HCT116 (cell line): ENCODE results near the gene NANOS2. TPM values are rescaled to one million over a fixed set of nuclear protein-coding genes. Genes with fewer than 3 reads are reported as not detected.

Experiments
- ATAC-seq: fragments of 200-7000 bp; cut with Tn5 transposase; 2 replicates; pipeline ENCODE4 v1.9.1; 2020; ENCODE audit warnings: mild to moderate bottlenecking, moderate library complexity
- BruUV-seq: library from RNA; stranded (reverse); fragments of 400-500 nt; replicated peaks from 2 replicates; lab custom pipeline; 2021; lab: Mats Ljungman, UMichigan
- CTCF ChIA-PET: fragments of 300-600 bp; sonication (Branson Sonifier 250); formaldehyde crosslinking; loops from one replicate; lab custom pipeline; 2021; ENCODE audit warnings: antibody characterized with exemption; lab: Charles Lee
- POLR2A ChIA-PET: fragments of 300-600, 350-600 bp; sonication (Branson Sonifier 250); formaldehyde crosslinking; loops from one replicate; lab custom pipeline; 2021; ENCODE audit warnings: antibody characterized with exemption; lab: Charles Lee
- RAD21 ChIA-PET, 2 experiments: fragments of 300-600 bp; sonication (Branson Sonifier 250); formaldehyde crosslinking; loops; one replicate each; lab custom pipeline; 2023; ENCODE audit warnings: low total read pairs in 2 of 2; ENCODE audit not compliant: uncharacterized antibody in 2 of 2, unreplicated experiment in 2 of 2, low non-redundant PET in 1 of 2; lab: Charles Lee
- DNase-seq: peaks from one replicate; pipeline ENCODE4 v3.0.0-alpha.2; 2010; ENCODE audit warnings: low read depth, low spot score
- H2AFZ ChIP-seq: fragments of 200-600 bp; shearing (Covaris generic), sonication (generic); 2 replicates; pipeline ENCODE4 v1.6.1; 2017; ENCODE audit warnings: low read depth, mixed run types, mixed read lengths, antibody characterized with exemption, low read length; ENCODE audit not compliant: poor library complexity, severe bottlenecking
- H3K27ac ChIP-seq: 2 replicates; pipeline ENCODE4 v1.5.1; 2012; ENCODE audit warnings: low read depth, low read length
- H3K27me3 ChIP-seq: fragments of 200-600 bp; sonication (generic); 2 replicates; pipeline ENCODE4 v1.6.1; 2016; ENCODE audit warnings: mixed run types, low read length, mixed read lengths; ENCODE audit not compliant: insufficient read depth
- H3K36me3 ChIP-seq, 2 experiments: fragments of 200-500 bp in 1 of 2; fragments of 200-600 bp in 1 of 2; sonication (Bioruptor generic) in 1 of 2; sonication (generic) in 1 of 2; 2 replicates each; pipeline versions ENCODE4 v1.5.1 to v1.6.1; 2014 to 2016; ENCODE audit warnings: low read length in 2 of 2, inconsistent platforms in 1 of 2, mixed read lengths in 1 of 2, mixed run types in 1 of 2; ENCODE audit not compliant: insufficient read depth in 2 of 2, control insufficient read depth in 1 of 2
- H3K4me1 ChIP-seq, 2 experiments: fragments of 200-600 bp in 1 of 2; sonication (generic) in 1 of 2; 2 replicates each; pipeline versions ENCODE4 v1.5.1 to v1.6.1; 2012 to 2017; ENCODE audit warnings: low read length in 2 of 2, inconsistent platforms in 1 of 2, mild to moderate bottlenecking in 1 of 2, mixed read lengths in 1 of 2, mixed run types in 1 of 2, moderate library complexity in 1 of 2; ENCODE audit not compliant: insufficient read depth in 2 of 2, control insufficient read depth in 1 of 2
- H3K4me2 ChIP-seq: fragments of 200-600 bp; sonication (generic); 2 replicates; pipeline ENCODE4 v1.6.1; 2017; ENCODE audit warnings: mixed run types, low read length, mixed read lengths
- H3K4me3 ChIP-seq, 2 experiments: fragments of 200-600 bp in 1 of 2; sonication (generic) in 1 of 2; replicated peaks in 1 of 2; 2 replicates each; pipeline ENCODE4 v1.5.1; 2011 to 2016; ENCODE audit warnings: low read length in 2 of 2, control low read depth in 1 of 2, low read depth in 1 of 2, mild to moderate bottlenecking in 1 of 2, mixed read lengths in 1 of 2, mixed run types in 1 of 2
- H3K79me2 ChIP-seq: fragments of 200-600 bp; sonication (generic); 2 replicates; pipeline ENCODE4 v1.6.1; 2017; ENCODE audit warnings: mild to moderate bottlenecking, mixed run types, low read length, moderate library complexity, mixed read lengths; ENCODE audit not compliant: insufficient read depth
- H3K9ac ChIP-seq: fragments of 200-600 bp; sonication (generic); 2 replicates; pipeline ENCODE4 v1.6.1; 2016; ENCODE audit warnings: low read length, mixed read lengths
- H3K9me2 ChIP-seq: fragments of 200-600 bp; sonication (generic), shearing (Covaris generic); 2 replicates; pipeline ENCODE4 v1.6.1; 2017; ENCODE audit warnings: mixed run types, mild to moderate bottlenecking, moderate library complexity; ENCODE audit not compliant: insufficient read depth
- H3K9me3 ChIP-seq, 2 experiments: fragments of 200-500 bp in 1 of 2; fragments of 200-600 bp in 1 of 2; sonication (Bioruptor generic) in 1 of 2; sonication (generic) in 1 of 2; 2 replicates each; pipeline ENCODE4 v1.6.1; 2014 to 2017; ENCODE audit warnings: low read length in 2 of 2, mixed read lengths in 2 of 2, inconsistent platforms in 1 of 2, low read depth in 1 of 2, mild to moderate bottlenecking in 1 of 2, mixed run types in 1 of 2, moderate library complexity in 1 of 2; ENCODE audit not compliant: control insufficient read depth in 1 of 2, insufficient read depth in 1 of 2
- H4K20me1 ChIP-seq: fragments of 200-600 bp; sonication (generic), shearing (Covaris generic); 2 replicates; pipeline ENCODE4 v1.6.1; 2017; ENCODE audit warnings: mixed run types, mild to moderate bottlenecking, moderate library complexity; ENCODE audit not compliant: insufficient read depth
- CEBPB ChIP-seq: IDR thresholded peaks from 2 replicates; pipeline ENCODE4 v1.6.1; 2012; ENCODE audit warnings: low read depth
- ELF1 ChIP-seq: IDR thresholded peaks from 2 replicates; pipeline ENCODE4 v1.6.1; 2012; ENCODE audit warnings: low read depth, borderline replicate concordance
- EZH2phosphoT487 ChIP-seq: fragments of 200-600 bp; IDR thresholded peaks from 2 replicates; pipeline ENCODE4 v1.6.1; 2018; ENCODE audit warnings: antibody characterized with exemption, borderline replicate concordance
- JUND ChIP-seq: IDR thresholded peaks from 2 replicates; pipeline ENCODE4 v1.6.1; 2012
- POLR2A ChIP-seq: IDR thresholded peaks from 2 replicates; pipeline ENCODE4 v1.7.0; 2011; ENCODE audit warnings: borderline replicate concordance; ENCODE audit not compliant: insufficient read depth, insufficient read length; ENCODE audit errors: extremely low read depth
- SP1 ChIP-seq: IDR thresholded peaks from 2 replicates; pipeline ENCODE4 v1.6.1; 2012; ENCODE audit warnings: low read depth
- SRF ChIP-seq: IDR thresholded peaks from 2 replicates; pipeline ENCODE4 v1.6.1; 2012; ENCODE audit warnings: low read depth
- YY1 ChIP-seq: IDR thresholded peaks from 2 replicates; pipeline ENCODE4 v1.6.1; 2011; ENCODE audit warnings: low read length, low read depth, moderate library complexity, mild to moderate bottlenecking; ENCODE audit not compliant: insufficient replicate concordance; ENCODE audit errors: extremely low read depth
- ZNF274 ChIP-seq: fragments of 200-500 bp; sonication (Bioruptor generic); IDR thresholded peaks from 2 replicates; pipeline ENCODE4 v1.6.1; 2014; ENCODE audit warnings: mild to moderate bottlenecking, low read depth, low read length, inconsistent platforms
- intact Hi-C: fragments of 100-400 bp; cut with micrococcal nuclease; formaldehyde crosslinking; loops from 2 replicates; pipeline ENCODE4 v1.10.0; 2022
- total RNA-seq: library from RNA; stranded (reverse); gene quantifications from one replicate; pipeline ENCODE4 v1.2.1, GENCODE V29; 2021; ENCODE audit not compliant: unreplicated experiment
- TF ChIP-seq, protein P1 (sequence below), 3 experiments: fragments of 200-600 bp in 1 of 3; sonication (generic) in 1 of 3; IDR thresholded peaks in 2 of 3; conservative IDR thresholded peaks in 1 of 3; 2 replicates each; pipeline ENCODE4 v1.5.1; 2012 to 2017; ENCODE audit warnings: low read depth in 2 of 3, low read length in 2 of 3, antibody characterized with exemption in 1 of 3, borderline replicate concordance in 1 of 3, control low read depth in 1 of 3, mild to moderate bottlenecking in 1 of 3, mixed read lengths in 1 of 3, mixed run types in 1 of 3, moderate library complexity in 1 of 3; ENCODE audit not compliant: insufficient read depth in 1 of 3
- TF ChIP-seq, protein P2 (sequence below): IDR thresholded peaks from 2 replicates; pipeline ENCODE4 v1.6.1; 2011; ENCODE audit warnings: mild to moderate bottlenecking, low read length, moderate library complexity; ENCODE audit not compliant: insufficient replicate concordance; ENCODE audit errors: extremely low read depth
- TF ChIP-seq, protein P3 (sequence below): IDR thresholded peaks from 2 replicates; pipeline ENCODE4 v1.6.1; 2012

The NANOS2 gene
- total RNA-seq, 1 experiment from 2014 or later: not detected

DNA sequence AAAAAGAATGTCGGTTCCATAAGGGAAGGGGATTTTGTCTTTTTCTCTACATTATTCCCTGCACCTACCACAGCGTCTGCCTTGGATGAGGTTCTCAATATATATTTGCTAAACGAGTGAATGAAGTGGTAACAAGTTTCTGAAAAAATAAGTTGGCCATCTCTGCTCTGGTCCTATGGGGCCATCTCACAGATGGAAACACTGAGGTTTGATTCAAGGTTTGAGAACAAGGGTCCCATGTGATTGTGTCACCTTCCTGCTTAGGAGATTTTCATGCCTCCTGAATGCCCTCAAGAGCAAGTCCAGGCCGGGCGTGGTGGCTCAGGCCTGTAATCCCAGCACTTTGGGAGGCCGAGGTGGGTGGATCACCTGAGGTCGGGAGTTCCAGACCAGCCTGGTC is 15.3 kb downstream of the NANOS2 start:
- intact Hi-C loops: no loop called here
- peaks cover 0 to 3% of the 10 kb centered on the region in 2 experiments; a peak in 1 of 4 replicates for H3K36me3 ChIP-seq
- RAD21 ChIA-PET: no interaction called here
- H3K79me2 ChIP-seq: peaks cover 5% of the 10 kb centered on the region; the same call in 1 of the 2 replicates
- DNase-seq (no peak), ATAC-seq (no peak)
- CTCF ChIA-PET: no interaction called here
- no peaks in the 10 kb centered on the region for H3K9me3 ChIP-seq
- BruUV-seq: no TSS peak
- no peak overlapping the region for H3K9ac ChIP-seq
- H3K27me3 ChIP-seq: no peaks in the 10 kb centered on the region
- H3K4me2 ChIP-seq: no peak overlapping the region
- POLR2A ChIA-PET: no interaction called here
- H3K27ac ChIP-seq: no peak overlapping the region
- H3K4me3 ChIP-seq: no peak overlapping the region
- TF ChIP-seq SRF (no peak), SP1 (no peak), EZH2phosphoT487 (no peak), ELF1 (no peak), ZNF274 (no peak), YY1 (no peak), POLR2A (no peak), JUND (no peak), CEBPB (no peak)
- TF ChIP-seq, protein P1, sequence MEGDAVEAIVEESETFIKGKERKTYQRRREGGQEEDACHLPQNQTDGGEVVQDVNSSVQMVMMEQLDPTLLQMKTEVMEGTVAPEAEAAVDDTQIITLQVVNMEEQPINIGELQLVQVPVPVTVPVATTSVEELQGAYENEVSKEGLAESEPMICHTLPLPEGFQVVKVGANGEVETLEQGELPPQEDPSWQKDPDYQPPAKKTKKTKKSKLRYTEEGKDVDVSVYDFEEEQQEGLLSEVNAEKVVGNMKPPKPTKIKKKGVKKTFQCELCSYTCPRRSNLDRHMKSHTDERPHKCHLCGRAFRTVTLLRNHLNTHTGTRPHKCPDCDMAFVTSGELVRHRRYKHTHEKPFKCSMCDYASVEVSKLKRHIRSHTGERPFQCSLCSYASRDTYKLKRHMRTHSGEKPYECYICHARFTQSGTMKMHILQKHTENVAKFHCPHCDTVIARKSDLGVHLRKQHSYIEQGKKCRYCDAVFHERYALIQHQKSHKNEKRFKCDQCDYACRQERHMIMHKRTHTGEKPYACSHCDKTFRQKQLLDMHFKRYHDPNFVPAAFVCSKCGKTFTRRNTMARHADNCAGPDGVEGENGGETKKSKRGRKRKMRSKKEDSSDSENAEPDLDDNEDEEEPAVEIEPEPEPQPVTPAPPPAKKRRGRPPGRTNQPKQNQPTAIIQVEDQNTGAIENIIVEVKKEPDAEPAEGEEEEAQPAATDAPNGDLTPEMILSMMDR (IDR thresholded peaks at IDR 0.05 in 2 of 3, conservative IDR thresholded peaks at IDR 0.05 in 1 of 3; ENCODE audit: borderline replicate concordance in 1 of 3, insufficient read depth in 1 of 3, low read depth in 2 of 3, low read length in 2 of 3): no peak
- TF ChIP-seq, protein P2, sequence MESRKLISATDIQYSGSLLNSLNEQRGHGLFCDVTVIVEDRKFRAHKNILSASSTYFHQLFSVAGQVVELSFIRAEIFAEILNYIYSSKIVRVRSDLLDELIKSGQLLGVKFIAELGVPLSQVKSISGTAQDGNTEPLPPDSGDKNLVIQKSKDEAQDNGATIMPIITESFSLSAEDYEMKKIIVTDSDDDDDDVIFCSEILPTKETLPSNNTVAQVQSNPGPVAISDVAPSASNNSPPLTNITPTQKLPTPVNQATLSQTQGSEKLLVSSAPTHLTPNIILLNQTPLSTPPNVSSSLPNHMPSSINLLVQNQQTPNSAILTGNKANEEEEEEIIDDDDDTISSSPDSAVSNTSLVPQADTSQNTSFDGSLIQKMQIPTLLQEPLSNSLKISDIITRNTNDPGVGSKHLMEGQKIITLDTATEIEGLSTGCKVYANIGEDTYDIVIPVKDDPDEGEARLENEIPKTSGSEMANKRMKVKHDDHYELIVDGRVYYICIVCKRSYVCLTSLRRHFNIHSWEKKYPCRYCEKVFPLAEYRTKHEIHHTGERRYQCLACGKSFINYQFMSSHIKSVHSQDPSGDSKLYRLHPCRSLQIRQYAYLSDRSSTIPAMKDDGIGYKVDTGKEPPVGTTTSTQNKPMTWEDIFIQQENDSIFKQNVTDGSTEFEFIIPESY: no peak
- TF ChIP-seq, protein P3, sequence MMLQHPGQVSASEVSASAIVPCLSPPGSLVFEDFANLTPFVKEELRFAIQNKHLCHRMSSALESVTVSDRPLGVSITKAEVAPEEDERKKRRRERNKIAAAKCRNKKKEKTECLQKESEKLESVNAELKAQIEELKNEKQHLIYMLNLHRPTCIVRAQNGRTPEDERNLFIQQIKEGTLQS: no peak
- H2AFZ ChIP-seq: no peak overlapping the region
- peaks cover 0 to 7% of the 10 kb centered on the region in 2 experiments; a peak in 1 of 4 replicates for H3K4me1 ChIP-seq
- no peaks in the 10 kb centered on the region for H4K20me1 ChIP-seq
- no peaks in the 10 kb centered on the region for H3K9me2 ChIP-seq
